Measurements from ENCODE around the gene HOXB3. TPM values are rescaled to one million over a fixed set of nuclear protein-coding genes. Genes with fewer than 3 reads are reported as not detected.

HOXB3 gene
- total RNA-seq, 2 experiments from 2014 or later = 3.0 to 3.5 TPM

GRCh38 chr17:48627118-48627597, 37.1 kb upstream of the HOXB3 start:
- CTCF ChIA-PET = interaction anchor here (1.1 to 4.1 kb wide), 6 partner anchors 9 to 50 kb away, joined by 3 to 25 read pairs (median 3); partner anchors contain the start of gene HOXB8
- POLR2A ChIA-PET = no interaction called here

- POLR2A ChIA-PET = interaction anchor here (0.5 to 2.2 kb wide), 3 partner anchors 13 to 188 kb away, joined by 4 to 7 read pairs (median 4); no protein-coding TSS in a partner anchor
Measured at GRCh38 chr17:48626245-48627117, 36.4 kb upstream of the HOXB3 start, which contains the start of gene HOXB9. HOXB9 (minus strand) TSS chr17:48626358; CDS start chr17:48626269, 89 bp downstream.

GRCh38 chr17:48625495-48626244, 35.6 kb upstream of the HOXB3 start:
- POLR2A ChIA-PET = interaction anchor here (0.5 to 2.2 kb wide), 4 partner anchors 12 to 189 kb away, joined by 3 to 7 read pairs (median 4); no protein-coding TSS in a partner anchor
- CTCF ChIA-PET = interaction anchor here (0.8 to 4.1 kb wide), 9 partner anchors 10 to 48 kb away, joined by 3 to 25 read pairs (median 3); partner anchors contain the start of genes HOXB5 and HOXB8

More at GRCh38 chr17:48626245-48627117, 36.4 kb upstream of the HOXB3 start, which contains the start of gene HOXB9:
- CTCF ChIA-PET = interaction anchor here (0.9 to 4.1 kb wide), 10 partner anchors 10 to 49 kb away, joined by 3 to 25 read pairs (median 3); partner anchors contain the start of genes HOXB5 and HOXB8

- CTCF ChIA-PET = interaction anchor here (0.8 to 4.1 kb wide), 6 partner anchors 10 to 32 kb away, joined by 3 to 25 read pairs (median 4); partner anchors contain the start of genes HOXB5 and HOXB8
Measured at GRCh38 chr17:48624544-48625494, 34.8 kb upstream of the HOXB3 start.

GRCh38 chr17:48624118-48624517, 34.1 kb upstream of the HOXB3 start:
- ChIA-PET CTCF (interaction anchor here (1.2 to 2.1 kb wide), 2 partner anchors 11 to 12 kb away, joined by 3 to 9 read pairs; no protein-coding TSS in a partner anchor), POLR2A (no interaction called here)

More at GRCh38 chr17:48624544-48625494, 34.8 kb upstream of the HOXB3 start:
- POLR2A ChIA-PET = interaction anchor here (1.0 to 2.2 kb wide), 3 partner anchors 11 to 32 kb away, joined by 3 to 7 read pairs (median 4); no protein-coding TSS in a partner anchor

GRCh38 chr17:48623583-48623982, 33.5 kb upstream of the HOXB3 start:
- ChIA-PET POLR2A (no interaction called here), CTCF (interaction anchor here (1.2 to 2.1 kb wide), 2 partner anchors 11 to 13 kb away, joined by 3 to 9 read pairs; no protein-coding TSS in a partner anchor)

GRCh38 chr17:48622857-48623256, 32.8 kb upstream of the HOXB3 start:
- ChIA-PET POLR2A (no interaction called here), CTCF (interaction anchor here (2.1 kb wide), 1 partner anchor 14 kb away, joined by 9 read pairs; no protein-coding TSS in a partner anchor)

- ChIA-PET CTCF (interaction anchor here (0.6 to 2.0 kb wide), 3 partner anchors 11 to 1559 kb away, joined by 3 to 8 read pairs (median 4); no protein-coding TSS in a partner anchor), POLR2A (no interaction called here)
Measured at GRCh38 chr17:48621410-48622392, 31.7 kb upstream of the HOXB3 start.

GRCh38 chr17:48620461-48621139, 30.6 kb upstream of the HOXB3 start:
- ChIA-PET CTCF (interaction anchor here (0.6 to 2.0 kb wide), 4 partner anchors 12 to 1560 kb away, joined by 3 to 8 read pairs (median 4); partner anchors contain the start of gene HOXB5), POLR2A (no interaction called here)

- POLR2A ChIA-PET = no interaction called here
- CTCF ChIA-PET = interaction anchor here (1.1 to 1.4 kb wide), 2 partner anchors 12 to 27 kb away, joined by 3 to 4 read pairs; partner anchors contain the start of gene HOXB5
Measured at GRCh38 chr17:48619826-48620449, 29.9 kb upstream of the HOXB3 start.

GRCh38 chr17:48618256-48618896, 28.3 kb upstream of the HOXB3 start:
- ChIA-PET CTCF (interaction anchor here (0.6 to 2.3 kb wide), 22 partner anchors 9 to 554 kb away, joined by 3 to 14 read pairs (median 4); partner anchors contain the start of genes HOXB5 and HOXB7), POLR2A (interaction anchor here (0.6 kb wide), 1 partner anchor 122 kb away, joined by 4 read pairs; no protein-coding TSS in a partner anchor)

- ChIA-PET CTCF (interaction anchor here (0.7 to 2.3 kb wide), 18 partner anchors 8 to 538 kb away, joined by 3 to 14 read pairs (median 5); partner anchors contain the start of genes HOXB5 and HOXB7), POLR2A (interaction anchor here (0.6 kb wide), 1 partner anchor 123 kb away, joined by 4 read pairs; no protein-coding TSS in a partner anchor)
Measured at GRCh38 chr17:48617471-48618255, 27.6 kb upstream of the HOXB3 start.

- ChIA-PET POLR2A (no interaction called here), CTCF (interaction anchor here (1.0 to 2.3 kb wide), 7 partner anchors 7 to 354 kb away, joined by 3 to 14 read pairs (median 5); partner anchors contain the start of genes HOXB5, HOXB7 and HOXB9)
Measured at GRCh38 chr17:48616717-48617470, 26.9 kb upstream of the HOXB3 start.
